ENCODE data around the gene S100A12.

DNA sequence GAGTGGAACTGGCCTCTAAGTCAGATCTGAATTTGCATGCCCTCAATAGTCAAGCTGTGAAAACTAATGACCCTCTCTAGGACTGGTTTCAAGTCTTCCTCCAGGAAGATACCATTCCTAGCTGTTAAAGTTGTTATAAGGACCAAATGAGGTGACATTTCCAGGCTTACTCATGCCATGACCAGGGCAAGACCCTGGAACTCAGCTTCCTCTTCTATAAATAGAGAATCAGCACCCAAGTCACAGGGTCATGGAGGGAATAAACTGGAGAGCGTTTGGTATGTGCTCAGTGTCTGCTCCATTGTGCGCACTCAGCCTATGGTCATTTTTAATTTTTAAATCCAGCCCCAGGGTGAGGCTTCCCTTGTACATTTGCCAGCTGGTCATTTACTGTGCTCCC lies 15.2 kb downstream of the S100A12 start:
- TF ChIP-seq, protein P1, sequence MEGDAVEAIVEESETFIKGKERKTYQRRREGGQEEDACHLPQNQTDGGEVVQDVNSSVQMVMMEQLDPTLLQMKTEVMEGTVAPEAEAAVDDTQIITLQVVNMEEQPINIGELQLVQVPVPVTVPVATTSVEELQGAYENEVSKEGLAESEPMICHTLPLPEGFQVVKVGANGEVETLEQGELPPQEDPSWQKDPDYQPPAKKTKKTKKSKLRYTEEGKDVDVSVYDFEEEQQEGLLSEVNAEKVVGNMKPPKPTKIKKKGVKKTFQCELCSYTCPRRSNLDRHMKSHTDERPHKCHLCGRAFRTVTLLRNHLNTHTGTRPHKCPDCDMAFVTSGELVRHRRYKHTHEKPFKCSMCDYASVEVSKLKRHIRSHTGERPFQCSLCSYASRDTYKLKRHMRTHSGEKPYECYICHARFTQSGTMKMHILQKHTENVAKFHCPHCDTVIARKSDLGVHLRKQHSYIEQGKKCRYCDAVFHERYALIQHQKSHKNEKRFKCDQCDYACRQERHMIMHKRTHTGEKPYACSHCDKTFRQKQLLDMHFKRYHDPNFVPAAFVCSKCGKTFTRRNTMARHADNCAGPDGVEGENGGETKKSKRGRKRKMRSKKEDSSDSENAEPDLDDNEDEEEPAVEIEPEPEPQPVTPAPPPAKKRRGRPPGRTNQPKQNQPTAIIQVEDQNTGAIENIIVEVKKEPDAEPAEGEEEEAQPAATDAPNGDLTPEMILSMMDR (IDR thresholded peaks at IDR 0.05; ENCODE audit: poor library complexity) = no peak
- no peak for TF ChIP-seq EZH2phosphoT487 (IDR thresholded peaks at IDR 0.05; ENCODE audit: low read depth, severe bottlenecking, unreplicated experiment)

Data from hepatocyte (in vitro differentiated cells).